IMR-90 (cell line): Measurements from ENCODE around the gene HS3ST5. TPM values are rescaled to one million over a fixed set of nuclear protein-coding genes. Genes with fewer than 3 reads are reported as not detected.

Source experiments
- ATAC-seq: fragments of 200-7000 bp; cut with Tn5 transposase; 2 replicates; pipeline ENCODE4 v1.9.1; 2020; ENCODE audit warnings: low read depth, mild to moderate bottlenecking, moderate library complexity
- BruUV-seq: library from RNA; stranded (reverse); fragments of 400-500 nt; replicated peaks from 2 replicates; lab custom pipeline; 2021; lab: Mats Ljungman, UMichigan
- CTCF ChIA-PET: fragments of 300-600 bp; formaldehyde crosslinking; extraction: SDS; loops from one replicate; lab custom pipeline; 2021; ENCODE audit warnings: antibody characterized with exemption; lab: Yijun Ruan, JAX
- POLR2A ChIA-PET: fragments of 300-600 bp; sonication (Branson Sonifier 250); formaldehyde crosslinking; loops from one replicate; lab custom pipeline; 2022; ENCODE audit warnings: antibody characterized with exemption; ENCODE audit not compliant: unreplicated experiment; lab: Charles Lee
- DNase-seq: peaks from one replicate; pipeline ENCODE4 v3.0.0; 2013
- H2AFZ ChIP-seq: replicated peaks from 2 replicates; pipeline ENCODE3; 2013; ENCODE audit warnings: low read length, mild to moderate bottlenecking; ENCODE audit not compliant: poor library complexity
- H2AK5ac ChIP-seq: 2 replicates; pipeline ENCODE4 v1.6.1; 2013; ENCODE audit warnings: low read depth, low read length, inconsistent platforms
- H2AK9ac ChIP-seq: replicated peaks from 2 replicates; pipeline ENCODE3; 2013; ENCODE audit warnings: mild to moderate bottlenecking, low read depth, low read length, moderate library complexity; ENCODE audit not compliant: poor library complexity
- H2BK120ac ChIP-seq: 2 replicates; pipeline ENCODE4 v1.6.1; 2013; ENCODE audit warnings: low read depth, low read length, inconsistent platforms
- H2BK15ac ChIP-seq: 3 replicates; pipeline ENCODE4 v1.6.1; 2013; ENCODE audit warnings: low read depth, low read length, inconsistent platforms
- H2BK20ac ChIP-seq: 2 replicates; pipeline ENCODE4 v1.6.1; 2013; ENCODE audit warnings: low read depth, mild to moderate bottlenecking, inconsistent platforms, low read length, moderate library complexity
- H2BK5ac ChIP-seq: 2 replicates; pipeline ENCODE4 v1.6.1; 2013; ENCODE audit warnings: mild to moderate bottlenecking, low read depth, low read length, inconsistent platforms; ENCODE audit not compliant: poor library complexity, severe bottlenecking
- H3K14ac ChIP-seq: replicated peaks from 2 replicates; pipeline ENCODE4 v1.6.1; 2013; ENCODE audit warnings: low read depth, low read length, inconsistent platforms
- H3K18ac ChIP-seq: 2 replicates; pipeline ENCODE4 v1.6.1; 2013; ENCODE audit warnings: low read depth, low read length, control low read depth
- H3K23ac ChIP-seq: 2 replicates; pipeline ENCODE4 v1.6.1; 2013; ENCODE audit warnings: low read depth, low read length, inconsistent platforms
- H3K27ac ChIP-seq: 2 replicates; pipeline ENCODE4 v1.5.1; 2013; ENCODE audit warnings: mild to moderate bottlenecking, control low read depth, low read length; ENCODE audit not compliant: insufficient read depth
- H3K27me3 ChIP-seq: 2 replicates; pipeline ENCODE4 v1.6.1; 2013; ENCODE audit warnings: low read length; ENCODE audit not compliant: control insufficient read depth, insufficient read depth
- H3K36me3 ChIP-seq: 2 replicates; pipeline ENCODE4 v1.6.1; 2013; ENCODE audit warnings: low read length, mixed read lengths; ENCODE audit not compliant: control insufficient read depth, insufficient read depth
- H3K4ac ChIP-seq: 2 replicates; pipeline ENCODE4 v1.6.1; 2013; ENCODE audit warnings: low read depth, low read length, inconsistent platforms
- H3K4me1 ChIP-seq: 2 replicates; pipeline ENCODE4 v1.6.1; 2013; ENCODE audit warnings: low read length, mixed read lengths; ENCODE audit not compliant: control insufficient read depth, insufficient read depth
- H3K4me2 ChIP-seq: 2 replicates; pipeline ENCODE4 v1.6.1; 2013; ENCODE audit warnings: low read depth, mild to moderate bottlenecking, control low read depth, low read length, moderate library complexity
- H3K4me3 ChIP-seq: 2 replicates; pipeline ENCODE4 v1.5.1; 2013; ENCODE audit warnings: low read depth, mild to moderate bottlenecking, control low read depth, low read length, moderate library complexity; ENCODE audit not compliant: insufficient read depth
- H3K56ac ChIP-seq: 2 replicates; pipeline ENCODE4 v1.6.1; 2013; ENCODE audit warnings: low read length, inconsistent platforms; ENCODE audit not compliant: insufficient read depth; ENCODE audit errors: extremely low read depth
- H3K79me1 ChIP-seq, 2 experiments: 2 replicates each; pipeline ENCODE4 v1.6.1; 2013; ENCODE audit warnings: low read length in 2 of 2, inconsistent platforms in 1 of 2, low read depth in 1 of 2
- H3K9ac ChIP-seq: 2 replicates; pipeline ENCODE4 v1.6.1; 2013; ENCODE audit warnings: low read depth, low read length, control low read depth
- H3K9me1 ChIP-seq: 2 replicates; pipeline ENCODE4 v1.6.1; 2013; ENCODE audit warnings: low read length, inconsistent platforms; ENCODE audit not compliant: insufficient read depth
- H3K9me3 ChIP-seq: 2 replicates; pipeline ENCODE4 v1.6.1; 2013; ENCODE audit warnings: low read length; ENCODE audit not compliant: control insufficient read depth, insufficient read depth
- H4K20me1 ChIP-seq: 2 replicates; pipeline ENCODE4 v1.6.1; 2013; ENCODE audit warnings: low read length, inconsistent platforms; ENCODE audit not compliant: insufficient read depth
- H4K5ac ChIP-seq: 2 replicates; pipeline ENCODE4 v1.6.1; 2013; ENCODE audit warnings: mild to moderate bottlenecking, low read depth, low read length, control low read depth
- H4K8ac ChIP-seq, 2 experiments: 2 replicates each; pipeline ENCODE4 v1.6.1; 2013; ENCODE audit warnings: low read depth in 2 of 2, low read length in 2 of 2, control low read depth in 1 of 2, inconsistent platforms in 1 of 2
- H4K91ac ChIP-seq: 2 replicates; pipeline ENCODE4 v1.6.1; 2013; ENCODE audit warnings: low read depth, low read length, inconsistent platforms; ENCODE audit not compliant: insufficient read depth
- CEBPB ChIP-seq: IDR thresholded peaks from 2 replicates; pipeline ENCODE4 v1.6.1; 2012; ENCODE audit warnings: low read depth, low read length, improper control_type of control experiment
- CTCF ChIP-seq: conservative IDR thresholded peaks from 2 replicates; pipeline ENCODE4 v1.5.1; 2012; ENCODE audit warnings: mild to moderate bottlenecking, low read depth, low read length, improper control_type of control experiment
- MAZ ChIP-seq: IDR thresholded peaks from 2 replicates; pipeline ENCODE4 v1.6.1; 2012; ENCODE audit warnings: low read depth, mild to moderate bottlenecking, low read length, improper control_type of control experiment, moderate library complexity, borderline replicate concordance
- SMC3 ChIP-seq: fragments of 150-350 bp; IDR thresholded peaks from 2 replicates; pipeline ENCODE4 v1.6.1; 2016; ENCODE audit warnings: low read depth, mild to moderate bottlenecking, antibody characterized with exemption, low read length, moderate library complexity
- USF2 ChIP-seq: fragments of 150-350 bp; IDR thresholded peaks from 2 replicates; pipeline ENCODE4 v1.6.1; 2017; ENCODE audit warnings: mild to moderate bottlenecking, antibody characterized with exemption, low read length, low read depth
- WGBS, 2 experiments: methylation state at CpG; one replicate each; pipeline versions ENCODE4 v1.1.5 to v1.1.7; 2013; ENCODE audit warnings: missing lambda C conversion rate in 2 of 2; ENCODE audit not compliant: insufficient read length in 1 of 2; ENCODE audit errors: extremely low coverage in 2 of 2; 5-methylcytosine and 5-hydroxymethylcytosine counted together
- dilution Hi-C: fragments of 300-500 bp; cut with HindIII; formaldehyde crosslinking; loops from one replicate; pipeline ENCODE4 v1.14.3; 2018; ENCODE audit warnings: low sequenced_read_pairs; ENCODE audit not compliant: unreplicated experiment
- in situ Hi-C: fragments of 300-500 bp; cut with MboI; formaldehyde crosslinking; loops from 3 replicates; pipeline ENCODE4 v1.14.3; 2019; ENCODE audit warnings: low sequenced_read_pairs, inconsistent platforms, mixed read lengths
- intact Hi-C: fragments of 100-400 bp; cut with micrococcal nuclease; formaldehyde crosslinking; loops from 2 replicates; pipeline ENCODE4 v1.10.0; 2022
- polyA plus RNA-seq, 3 experiments: library from polyadenylated mRNA; depleted of rRNA; stranded (reverse); fragments of >200 nt; gene quantifications; 2 replicates each; pipeline ENCODE4 v1.2.3, GENCODE V29; 2012; ENCODE audit warnings: low replicate concordance in 1 of 3
- total RNA-seq: library from RNA; depleted of rRNA; stranded (reverse); fragments of >200 nt; gene quantifications from 2 replicates; pipeline ENCODE4 v1.2.3, GENCODE V29; 2012

HS3ST5 gene
- total and polyA plus RNA-seq, 2 of the 4 experiments (the other 2 are of a cell fraction): not detected

- Histone ChIP-seq H3K23ac (no peak overlapping the region), H2AK9ac (no peak overlapping the region), H3K9ac (no peak overlapping the region), H3K4me1 (no peaks in the 10 kb centered on the region), H3K14ac (no peak overlapping the region), H4K5ac (no peak overlapping the region), H2BK120ac (no peak overlapping the region), H3K27ac (no peak overlapping the region), H3K27me3 (peaks cover 11% of the 10 kb centered on the region), H3K9me1 (no peaks in the 10 kb centered on the region), H3K9me3 (no peaks in the 10 kb centered on the region), H3K4me2 (no peak overlapping the region), H2BK15ac (no peak overlapping the region), H3K4ac (no peak overlapping the region), H2BK20ac (no peak overlapping the region), H4K91ac (no peak overlapping the region), H2AFZ (no peak overlapping the region), H2AK5ac (no peak overlapping the region), H3K56ac (no peak overlapping the region), H3K4me3 (no peak overlapping the region), H4K8ac (no peak overlapping the region), H3K36me3 (no peaks in the 10 kb centered on the region), H3K79me1 (no peaks in the 10 kb centered on the region), H2BK5ac (no peak overlapping the region), H3K18ac (no peak overlapping the region), H4K20me1 (no peaks in the 10 kb centered on the region)
- POLR2A ChIA-PET: no interaction called here
- ATAC-seq: no peak
- TF ChIP-seq USF2 (no peak), CEBPB (no peak), SMC3 (no peak), MAZ (no peak), CTCF (no peak)
- intact Hi-C loops (no loop called here), dilution Hi-C loops (no loop called here), in situ Hi-C loops (no loop called here)
- BruUV-seq: no TSS peak
- 27% methylated on average over 2 of the region's 9 CpGs; no CpG with 5 or more reads in 1 of the 2 experiments for WGBS, 2 experiments
- CTCF ChIA-PET: interaction anchor here (0.7 to 2.2 kb wide), 2 partner anchors 37 to 89 kb away, joined by 3 to 7 read pairs; no protein-coding TSS in a partner anchor
- DNase-seq: no peak
Measured at GRCh38 chr6:114144887-114145851, 197.7 kb downstream of the HS3ST5 start.
